Measurements from ENCODE around the gene MYH3.
A peak's percentile ranks its signal among the peaks of the same experiment; 100 is the strongest.
"Not testable (repeated sequence)": the region's sequence is repeated elsewhere in the genome, so short reads cannot be mapped to it uniquely, and the experiment has no call there.

MYH3 gene

GRCh38 chr17:10657148-10657547 lies at the start of gene MYH3:
MYH3 (minus strand) TSS chr17:10657309; CDS start chr17:10655064, 2,245 bp downstream.
- DNase-seq: no peak

- DNase-seq: no peak
Observed at GRCh38 chr17:10705727-10706126, 48.6 kb upstream of the MYH3 start.

DNA sequence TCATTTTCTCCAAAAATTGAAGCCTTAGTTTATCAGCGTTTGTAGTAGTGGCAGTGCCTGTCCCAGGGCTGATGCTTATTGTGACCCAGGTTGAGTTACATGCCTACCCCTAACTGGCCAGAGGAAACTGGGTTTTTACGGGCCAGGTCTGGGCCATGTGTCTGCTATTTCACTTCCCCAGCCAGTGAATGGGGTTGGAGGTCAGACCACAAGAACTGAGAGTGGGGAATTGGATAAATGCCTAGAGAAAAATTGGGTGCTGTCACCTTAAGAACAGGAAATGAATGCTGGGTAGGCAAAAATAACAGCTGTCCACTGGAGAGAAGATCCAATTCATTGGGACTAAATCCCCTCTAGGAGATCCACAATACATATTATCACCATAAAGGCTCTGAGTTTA lies 45.5 kb upstream of the MYH3 start:
- DNase-seq: no peak

- DNase-seq: no peak
Observed at GRCh38 chr17:10699856-10700255, 42.7 kb upstream of the MYH3 start.

DNA sequence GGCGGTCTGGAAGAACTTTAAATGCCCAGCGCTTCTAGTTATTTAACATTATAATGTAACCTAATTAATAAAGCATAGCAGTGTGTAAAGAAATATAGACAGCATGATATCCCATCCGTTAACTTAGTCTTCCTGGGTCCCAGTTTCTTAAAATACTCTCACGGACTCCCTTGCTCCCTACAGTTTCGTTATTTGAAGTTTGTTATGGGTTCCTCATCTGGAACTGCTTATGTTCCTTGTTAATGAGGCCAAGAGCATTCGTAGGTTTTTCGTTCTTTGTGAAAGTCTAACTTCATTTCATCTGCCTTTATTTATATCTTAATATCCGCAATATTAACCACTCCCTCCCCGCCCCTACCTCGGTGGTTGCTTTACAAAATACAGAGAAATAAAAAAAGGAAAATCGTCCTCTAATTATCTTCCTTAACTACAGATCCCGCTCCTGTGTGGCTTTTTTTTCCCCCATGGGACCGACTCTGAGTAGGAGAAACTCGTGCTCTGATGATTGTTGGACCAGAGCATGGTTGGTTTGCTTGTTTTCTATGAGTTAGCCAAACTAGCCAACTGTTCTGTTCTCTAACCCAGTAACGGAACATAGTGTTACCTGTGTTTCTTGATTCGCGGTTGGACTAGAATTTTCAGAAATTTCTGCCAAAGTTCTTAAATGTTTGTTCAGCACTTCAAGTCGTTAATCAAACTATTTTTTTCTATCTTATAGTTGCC lies 41.1 kb upstream of the MYH3 start:
- DNase-seq: no peak

DNA sequence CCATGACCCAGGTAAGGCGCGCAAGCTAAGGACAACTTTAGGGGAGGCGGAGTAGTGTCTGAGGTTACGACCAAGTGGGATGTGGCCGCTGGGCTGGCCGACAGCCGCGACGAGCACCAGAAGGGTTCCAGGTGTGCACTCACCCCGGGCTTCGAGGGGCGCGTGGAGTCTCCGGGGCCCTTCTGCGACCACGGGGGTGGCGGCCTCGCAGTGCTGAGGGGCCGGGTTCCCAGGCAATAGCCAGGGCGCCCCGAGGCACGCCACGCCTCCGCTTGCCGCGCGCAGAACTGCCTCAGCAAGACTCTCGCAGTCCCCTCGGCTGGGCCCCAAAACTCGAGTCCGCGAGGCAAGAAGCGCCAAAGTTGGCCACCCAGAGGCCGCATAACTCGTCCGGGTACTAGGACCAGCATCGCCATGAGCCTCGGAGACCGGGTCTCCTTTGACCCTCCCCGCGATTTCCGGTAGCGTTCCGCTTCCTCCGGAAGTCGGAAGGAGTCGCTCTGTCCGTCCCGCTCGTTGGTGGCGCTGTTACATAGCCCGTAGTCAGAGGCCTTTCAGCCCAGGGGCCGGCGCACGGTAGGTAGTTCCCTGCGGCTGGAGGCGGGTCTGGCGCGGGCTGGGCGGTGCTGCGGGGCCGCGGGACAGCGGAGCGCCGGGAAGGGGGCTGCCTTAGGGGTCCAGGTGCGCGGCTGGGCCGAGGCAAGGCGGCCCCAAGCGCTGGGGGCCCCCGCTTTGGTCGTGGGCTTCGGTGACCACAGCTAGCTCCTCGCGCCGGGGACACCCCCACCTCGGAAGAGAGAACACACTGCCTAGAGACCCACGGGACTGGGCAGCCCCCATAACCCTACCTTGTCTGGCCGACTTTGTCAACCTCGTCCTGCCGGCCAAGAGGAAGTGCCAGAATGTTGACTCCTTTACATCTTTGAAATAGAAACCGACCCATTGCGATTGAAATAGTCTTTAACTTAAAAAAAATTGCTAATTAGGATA lies 40.3 kb upstream of the MYH3 start, which contains the start of the genes ADPRM and SCO1:
TSS of gene ADPRM (plus strand) at position 503 of the 990 bp plus-strand sequence. CDS start 7,333 bp downstream, outside the sequence.
TSS of gene SCO1 (minus strand) at position 442 of the 990 bp plus-strand sequence. CDS start at position 416, 26 bp downstream.
- peak; percentile 28 for DNase-seq

- not testable (repeated sequence) for DNase-seq
Observed at GRCh38 chr17:10695875-10696407, 38.8 kb upstream of the MYH3 start.

DNA sequence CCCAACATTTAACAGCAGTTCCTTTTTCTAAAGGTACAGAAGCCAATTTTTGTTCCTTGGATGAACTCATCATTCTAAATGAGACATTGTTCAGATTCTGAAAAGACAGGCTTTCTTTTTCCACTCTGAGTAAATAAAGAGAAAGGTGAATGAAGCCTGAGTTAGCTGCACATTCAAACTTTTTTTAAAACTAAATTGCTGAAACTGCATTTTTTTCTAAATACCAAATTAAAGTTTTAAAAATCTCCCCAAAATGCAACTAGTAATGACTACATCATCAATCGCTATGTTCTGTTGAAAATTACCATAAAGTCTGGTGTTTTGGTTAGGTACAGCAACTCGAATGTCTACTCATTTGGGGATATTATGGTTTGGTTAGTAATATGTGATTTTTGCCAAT lies 30.4 kb upstream of the MYH3 start:
- DNase-seq: no peak

GRCh38 chr17:10683853-10684252 lies 26.7 kb upstream of the MYH3 start:
- DNase-seq: no peak

GRCh38 chr17:10681866-10682446 lies 24.8 kb upstream of the MYH3 start:
- no peak for DNase-seq

- no peak for DNase-seq
Observed at GRCh38 chr17:10674704-10675103, 17.6 kb upstream of the MYH3 start.

- DNase-seq: no peak
Observed at GRCh38 chr17:10673312-10673711, 16.2 kb upstream of the MYH3 start.

DNA sequence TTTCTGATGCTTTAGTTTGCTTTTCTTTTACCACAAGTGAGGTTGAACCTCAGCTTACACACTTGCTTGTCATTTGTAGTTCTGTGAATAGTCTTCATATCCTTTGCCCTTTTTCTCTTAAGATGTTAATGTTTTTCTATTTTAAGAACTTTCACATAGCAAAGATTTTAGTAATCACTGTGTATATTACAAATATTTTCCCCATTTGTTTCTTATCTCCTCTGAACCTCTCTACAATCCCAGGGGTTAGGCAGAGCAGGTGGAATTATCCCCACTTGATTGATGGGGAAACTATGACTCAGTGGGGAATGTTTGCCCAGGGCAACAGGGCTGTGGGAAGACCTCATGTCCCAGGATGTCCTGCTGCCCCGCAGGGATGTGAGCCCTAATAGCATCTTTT lies 11.7 kb upstream of the MYH3 start:
- no peak for DNase-seq

DNA sequence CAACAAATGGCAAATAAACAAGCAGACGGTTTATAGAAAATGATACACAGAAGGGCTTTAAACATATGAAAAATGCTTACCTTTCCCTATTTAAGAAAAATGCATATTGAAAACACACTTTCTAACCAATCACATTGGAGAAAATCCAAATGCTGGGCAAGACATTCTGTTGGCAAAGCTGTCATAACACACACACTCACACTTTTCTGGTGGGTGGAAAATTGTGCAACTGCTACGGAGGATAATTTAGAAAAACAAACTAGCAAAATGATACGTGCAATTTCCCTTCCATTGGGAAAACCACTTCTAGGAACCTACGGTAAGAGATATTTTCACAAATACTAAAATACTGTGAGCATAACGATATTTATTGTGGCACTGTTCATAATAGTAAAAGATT lies 9.8 kb upstream of the MYH3 start:
- DNase-seq: no peak

DNA sequence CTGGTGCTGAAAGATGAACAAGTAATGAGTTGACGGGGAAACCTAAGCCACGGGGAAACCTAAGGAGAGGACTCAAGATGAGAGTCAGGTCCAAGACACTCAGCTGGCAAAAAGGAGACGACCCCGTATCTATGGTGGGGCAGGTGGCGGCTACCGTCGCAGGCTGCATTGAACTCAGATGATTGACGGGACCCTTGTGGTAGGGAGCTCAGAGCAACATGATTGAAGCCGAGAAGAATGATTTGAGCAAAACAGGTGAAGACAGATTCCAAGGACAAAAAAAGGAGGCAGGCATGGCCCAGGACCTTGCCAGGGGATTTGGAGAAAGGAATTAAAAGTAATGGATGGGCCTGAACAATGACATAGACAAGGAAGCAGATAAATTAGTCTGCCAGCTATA lies 7.5 kb upstream of the MYH3 start:
- no peak for DNase-seq

DNA sequence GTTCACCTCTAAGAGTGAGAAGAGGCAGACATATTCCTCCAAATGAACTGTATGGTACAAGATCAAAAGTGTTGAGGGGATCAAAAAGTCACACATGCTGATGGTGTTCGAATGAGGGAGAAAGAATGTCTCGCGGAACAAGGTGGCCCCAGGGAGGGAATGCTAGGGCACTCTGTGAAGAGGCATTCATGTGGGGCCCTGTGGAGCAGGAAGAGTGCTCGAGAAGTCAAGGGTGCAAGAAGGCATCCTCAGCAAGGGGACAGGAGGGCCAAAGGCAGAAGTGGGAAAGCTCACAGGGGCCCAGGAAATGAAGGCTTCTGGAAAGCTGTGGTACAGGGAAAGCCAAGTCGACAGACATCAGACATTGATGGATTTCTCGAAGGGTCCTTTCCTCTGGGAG lies 6.1 kb upstream of the MYH3 start:
- no peak for DNase-seq

DNA sequence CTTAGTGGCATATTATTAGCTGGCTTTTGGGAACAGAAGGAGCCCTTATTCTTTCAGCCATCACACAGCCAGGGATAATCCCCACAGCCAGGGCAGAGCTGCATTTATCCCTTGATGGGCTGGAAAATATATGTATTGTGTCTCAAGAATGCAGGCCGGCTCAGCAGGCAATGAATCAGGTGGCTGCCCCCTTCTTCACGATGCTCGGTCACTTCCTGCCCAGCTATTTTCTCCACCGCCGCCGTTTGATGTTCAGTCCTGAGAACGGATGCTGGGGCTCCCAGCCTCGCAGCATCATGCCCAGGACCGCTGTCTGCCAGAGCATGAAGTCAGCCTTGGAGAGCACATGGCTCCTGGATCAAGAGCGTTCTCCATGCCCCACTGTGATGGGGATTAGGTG lies 4.3 kb upstream of the MYH3 start:
- DNase-seq: no peak

DNA sequence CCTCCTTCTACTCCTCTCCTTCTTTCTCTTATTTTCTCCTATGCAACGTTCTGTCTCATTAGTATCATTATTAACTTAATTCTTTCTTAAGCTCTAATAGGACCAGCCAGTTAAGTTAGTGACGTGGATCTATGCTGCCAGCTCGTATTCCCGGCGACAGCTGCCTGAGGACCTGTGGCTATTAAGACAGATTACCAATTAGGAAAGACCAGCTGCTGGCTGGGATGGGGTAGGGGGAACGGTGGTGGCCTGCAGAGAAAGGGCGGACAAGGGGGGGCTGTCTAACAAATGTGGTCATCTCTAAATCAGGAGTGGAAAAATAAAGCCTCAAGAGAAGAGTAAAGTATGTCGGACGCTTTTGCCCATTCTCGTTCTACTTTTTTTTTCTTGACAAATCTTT lies 770 bp upstream of the MYH3 start:
- no peak for DNase-seq

GRCh38 chr17:10653987-10654386 lies 3.1 kb downstream of the MYH3 start:
- DNase-seq: no peak

DNA sequence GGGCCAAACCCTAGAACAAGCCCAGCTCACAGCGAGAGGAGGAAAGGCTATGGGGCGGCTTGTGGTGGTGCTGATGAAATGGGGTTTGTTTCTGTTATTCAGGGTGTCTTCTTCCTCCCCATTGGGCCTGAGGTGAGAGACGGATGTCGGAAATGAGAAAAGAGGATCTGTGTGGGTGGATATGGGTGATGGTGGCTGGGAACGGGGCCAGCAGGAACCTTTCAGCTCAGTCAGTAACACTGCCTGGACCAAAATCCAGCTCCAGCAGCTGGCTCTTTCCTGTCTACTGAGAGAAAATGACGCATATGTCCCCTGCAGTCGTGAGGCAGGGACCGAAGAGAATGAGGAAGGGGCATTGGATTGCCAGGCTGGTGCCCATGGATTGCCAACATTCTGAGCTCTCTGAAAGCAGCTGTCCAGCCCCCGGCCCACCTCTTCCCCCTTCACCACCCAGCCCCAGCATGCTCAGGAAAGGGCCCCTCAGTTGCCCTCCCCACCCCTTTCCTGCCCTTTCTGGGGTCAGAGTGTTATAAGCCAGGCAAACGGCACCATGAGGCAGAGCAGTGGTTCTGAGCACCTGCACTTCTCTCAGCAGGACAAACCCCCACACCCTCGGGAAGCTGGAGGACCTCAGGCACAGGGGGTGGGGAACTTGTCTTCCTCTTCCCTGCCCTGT lies 4.0 kb downstream of the MYH3 start:
- DNase-seq: no peak

DNA sequence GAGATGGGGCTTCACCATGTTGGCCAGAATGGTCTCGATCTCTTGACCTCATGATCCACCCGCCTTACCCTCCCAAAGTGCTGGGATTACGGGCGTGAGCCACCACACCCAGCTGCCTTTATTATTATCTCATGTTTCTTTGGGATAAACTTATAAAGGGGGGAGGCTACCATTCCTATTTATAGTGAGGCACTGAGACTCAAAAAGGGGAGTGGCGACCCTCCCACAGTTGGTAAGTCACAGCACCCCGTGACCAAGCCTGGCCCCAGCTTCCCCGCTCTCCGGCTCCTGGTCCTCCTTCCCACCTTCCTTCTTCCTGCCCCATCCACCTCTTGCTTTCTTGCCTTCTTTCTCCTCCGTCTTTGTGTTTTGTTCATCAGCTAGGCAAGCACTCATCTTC lies 5.2 kb downstream of the MYH3 start:
- no peak for DNase-seq

- DNase-seq: no peak
Observed at GRCh38 chr17:10649602-10650001, 7.5 kb downstream of the MYH3 start.

DNA sequence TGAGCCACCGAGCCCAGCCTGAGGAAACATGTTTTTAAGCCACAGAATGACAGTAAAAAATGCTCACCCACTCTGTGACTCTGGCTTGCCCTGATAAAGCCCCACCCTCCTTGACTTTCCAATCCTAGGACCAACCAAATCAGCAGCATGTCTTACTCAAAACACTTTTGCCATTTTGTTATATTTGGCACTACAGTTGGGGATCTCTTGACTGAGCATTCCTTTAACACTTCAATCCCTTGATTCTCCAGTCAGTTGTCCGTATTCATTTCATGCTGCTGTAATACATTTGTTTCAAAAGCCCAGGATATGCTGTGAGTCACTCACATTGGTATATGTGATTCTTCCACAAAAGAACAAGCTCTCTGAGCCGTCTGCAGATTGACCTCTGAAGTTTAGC lies 8.2 kb downstream of the MYH3 start:
- DNase-seq: no peak

Measured in KG1 (cell line).